Epithelial cell of esophagus (primary cell): Measurements from ENCODE around the gene RHBG.

Source experiments
- DNase-seq: peaks from one replicate; pipeline ENCODE4 v3.0.0; 2010; ENCODE audit warnings: low read depth
- H3K4me3 ChIP-seq: 2 replicates; pipeline ENCODE4 v1.5.1; 2011; ENCODE audit warnings: mild to moderate bottlenecking, low read length, control low read depth
- CTCF ChIP-seq: IDR thresholded peaks from 2 replicates; pipeline ENCODE4 v1.5.1; 2011; ENCODE audit warnings: low read depth, mild to moderate bottlenecking, low read length, control low read depth, inconsistent platforms; ENCODE audit not compliant: insufficient read depth; ENCODE audit errors: missing control alignments

Gene RHBG

DNA sequence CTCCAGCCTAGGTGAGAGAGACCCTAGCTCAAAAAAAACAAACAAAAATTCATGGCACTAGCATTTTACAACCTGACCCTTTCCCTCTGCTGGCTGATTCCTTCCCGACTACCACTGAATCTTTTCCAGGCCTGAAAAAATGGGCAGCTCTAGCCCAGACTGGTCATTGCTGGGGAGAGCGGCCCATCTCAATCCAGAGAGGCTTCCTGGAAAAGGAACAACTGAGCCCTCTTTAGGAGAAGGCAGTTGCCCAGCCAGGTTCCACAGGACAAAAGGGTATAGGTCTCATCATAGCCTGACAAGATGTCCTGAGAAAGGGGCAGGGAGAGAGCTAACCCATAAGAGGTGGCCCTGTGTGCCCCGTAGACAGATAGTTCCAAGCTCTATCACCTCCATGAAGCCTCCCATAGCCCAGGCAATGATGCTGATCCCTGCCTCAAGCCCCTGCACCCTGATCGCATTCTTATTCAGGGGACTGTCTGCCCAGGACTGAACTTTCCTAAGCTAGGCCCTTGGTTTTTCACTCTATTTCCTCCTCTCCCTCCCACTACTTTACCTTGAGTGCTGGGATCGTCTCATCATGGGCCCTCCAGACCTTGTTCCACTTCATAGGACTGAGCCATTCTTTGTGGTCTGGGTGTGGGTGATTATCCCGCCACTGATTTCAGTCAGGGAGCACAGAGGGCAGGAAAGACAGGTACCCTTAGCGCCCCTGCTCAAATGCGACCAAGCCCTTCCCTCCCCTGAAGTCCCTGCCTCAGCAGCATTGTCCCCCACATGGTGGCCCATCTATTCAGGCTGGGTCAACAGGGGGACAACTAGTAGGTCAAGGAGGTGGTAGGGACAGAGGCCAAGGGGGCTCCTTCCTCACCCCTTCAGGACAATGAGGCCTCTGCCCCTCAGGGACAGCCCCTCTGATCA is 18.2 kb downstream of the RHBG start:
- no peak for TF ChIP-seq CTCF
- no peak for DNase-seq
- no peak overlapping the region for H3K4me3 ChIP-seq

DNA sequence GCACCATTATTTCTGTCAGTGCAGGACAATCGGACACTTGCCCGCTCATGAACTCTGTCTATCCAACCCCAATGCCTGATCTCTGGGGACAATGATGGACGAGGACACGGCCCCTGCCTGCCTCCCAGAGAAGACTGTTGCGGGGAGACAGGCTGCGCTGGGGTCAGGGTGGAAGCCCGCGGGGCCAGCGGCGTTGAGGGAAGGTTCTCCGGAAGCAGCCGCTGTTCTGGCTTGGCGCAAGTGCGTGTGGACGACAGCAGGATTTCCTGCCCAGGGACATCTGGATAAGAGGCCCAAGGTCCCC is 18.8 kb downstream of the RHBG start:
- no peak for DNase-seq
- TF ChIP-seq CTCF = no peak
- H3K4me3 ChIP-seq = no peak overlapping the region

- no peak for DNase-seq
- TF ChIP-seq CTCF = no peak
- no peak overlapping the region for H3K4me3 ChIP-seq
Measured at GRCh38 chr1:156388174-156389137, 19.4 kb downstream of the RHBG start.

DNA sequence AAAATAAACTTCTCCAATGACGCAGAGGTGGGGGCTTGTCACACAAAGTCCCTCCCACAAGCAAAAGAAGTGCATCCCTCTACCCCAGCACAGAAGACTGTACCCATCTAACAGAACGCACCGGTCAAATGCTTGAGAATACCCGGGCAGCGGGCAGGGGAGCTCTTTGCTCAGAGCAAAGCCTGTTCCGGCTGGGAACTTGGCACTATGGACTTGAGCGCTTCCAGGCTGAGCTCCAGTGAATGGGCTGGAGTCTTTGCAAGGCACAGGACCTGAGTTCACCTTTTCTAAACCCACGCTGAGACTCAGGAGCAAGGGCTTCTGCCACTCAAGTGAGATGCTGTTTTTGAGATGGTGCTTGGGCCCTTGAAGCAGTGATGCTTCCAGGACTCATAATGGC is 20.3 kb downstream of the RHBG start:
- no peak overlapping the region for H3K4me3 ChIP-seq
- no peak for DNase-seq
- TF ChIP-seq CTCF = no peak

GRCh38 chr1:156390469-156391365 is 21.7 kb downstream of the RHBG start:
- H3K4me3 ChIP-seq = no peak overlapping the region
- TF ChIP-seq CTCF = no peak
- DNase-seq = no peak

- no peak overlapping the region for H3K4me3 ChIP-seq
- no peak for DNase-seq
- TF ChIP-seq CTCF = no peak
Measured at GRCh38 chr1:156391366-156391677, 22.3 kb downstream of the RHBG start.
